ENCODE results near the gene ARSJ. TPM values are rescaled to one million over a fixed set of nuclear protein-coding genes. Genes with fewer than 3 reads are reported as not detected.

The ARSJ gene
- total and polyA plus RNA-seq, 2 of the 8 experiments (the other 6 are each of a cell fraction or from before 2014, with no cell fraction given) = 1.4 to 6.3 TPM

- H3K4me3 ChIP-seq (ENCODE audit: extremely low read depth in 1 of 4, insufficient read depth in 2 of 4, low read depth in 3 of 4, low read length in 4 of 4) = no peak overlapping the region
- FAIRE-seq = no peak
- H3K27me3 ChIP-seq (replicated peaks in 1 of 4; ENCODE audit: control insufficient read depth in 3 of 4, extremely low read depth in 1 of 4, insufficient read depth in 3 of 4, low read length in 3 of 4) = no peaks in the 10 kb centered on the region
- H3K79me1 ChIP-seq (ENCODE audit: low read depth, low read length) = no peaks in the 10 kb centered on the region
- no peak overlapping the region for H3K14ac ChIP-seq (ENCODE audit: insufficient read length)
- H3K27ac ChIP-seq (ENCODE audit: low read depth, low read length) = no peak overlapping the region
- H3K23me2 ChIP-seq (ENCODE audit: low read depth, low read length) = no peaks in the 10 kb centered on the region
- no peak for DNase-seq (ENCODE audit: low read depth in 1 of 2, low spot score in 2 of 2)
- H2BK15ac ChIP-seq (ENCODE audit: low read length) = no peak overlapping the region
- WGBS, 2 experiments (ENCODE audit: extremely low coverage in 1 of 2, insufficient coverage in 1 of 2, insufficient read length in 1 of 2, insufficient replicate concordance in 2 of 2, low coverage in 1 of 2, low lambda C conversion rate in 2 of 2, missing lambda C conversion rate in 1 of 2) = 88% methylated on average over 3 of the region's 3 CpGs; no CpG with 5 or more reads in 1 of the 2 experiments
- no peak overlapping the region for H3K56ac ChIP-seq (replicated peaks; ENCODE audit: insufficient read length, low read depth, low read length)
- H3K23ac ChIP-seq (ENCODE audit: insufficient read length) = no peak overlapping the region
- no peak overlapping the region for H4K91ac ChIP-seq (replicated peaks; ENCODE audit: insufficient read length, low read length)
- no peak overlapping the region for H3K4me2 ChIP-seq (ENCODE audit: insufficient read depth in 1 of 2, low read depth in 2 of 2, low read length in 2 of 2)
- no peaks in the 10 kb centered on the region; a peak in 1 of 7 replicates for H3K4me1 ChIP-seq (replicated peaks in 1 of 4; ENCODE audit: control insufficient read depth in 3 of 4, insufficient read depth in 4 of 4, low read length in 3 of 4)
- H3K9me3 ChIP-seq (ENCODE audit: insufficient read depth in 2 of 2, low read depth in 1 of 2, low read length in 1 of 2) = no peaks in the 10 kb centered on the region
- no peaks in the 10 kb centered on the region for H4K20me1 ChIP-seq (replicated peaks in 1 of 2; ENCODE audit: control insufficient read depth in 1 of 2, insufficient read depth in 2 of 2, low read length in 2 of 2)
- ChIA-PET POLR2A (ENCODE audit: partially characterized antibody) (no interaction called here), CTCF (ENCODE audit: partially characterized antibody) (interaction anchor here (0.6 kb wide), 1 partner anchor 103 kb away, joined by 3 read pairs; no protein-coding TSS in a partner anchor)
- no peak overlapping the region for H3K4ac ChIP-seq (replicated peaks; ENCODE audit: insufficient read length, low read depth, low read length)
- H2BK120ac ChIP-seq (replicated peaks; ENCODE audit: low read depth, low read length) = no peak overlapping the region
- H2AFZ ChIP-seq (ENCODE audit: low read length) = no peak overlapping the region
- no peak overlapping the region for H2BK5ac ChIP-seq (ENCODE audit: low read depth, low read length)
- TF ChIP-seq KDM5A (IDR thresholded peaks at IDR 0.05; ENCODE audit: low read length) = no peak
- no peaks in the 10 kb centered on the region for H3K79me2 ChIP-seq (ENCODE audit: control insufficient read depth in 1 of 2, insufficient read depth in 2 of 2, low read length in 2 of 2)
- no peak overlapping the region for H3K9ac ChIP-seq (replicated peaks in 1 of 4; ENCODE audit: extremely low read depth in 1 of 4, low read depth in 3 of 4, low read length in 3 of 4)
- no peak overlapping the region for H2BK12ac ChIP-seq (ENCODE audit: low read depth, low read length)
- no peak overlapping the region for H3K18ac ChIP-seq (ENCODE audit: extremely low read depth, low read length)
- no peak overlapping the region for H2BK20ac ChIP-seq (ENCODE audit: low read length)
- H2AK5ac ChIP-seq (ENCODE audit: low read depth, low read length) = no peak overlapping the region
- H3K36me3 ChIP-seq (ENCODE audit: control insufficient read depth in 2 of 4, insufficient read depth in 4 of 4, low read length in 3 of 4) = no peaks in the 10 kb centered on the region
- H4K8ac ChIP-seq (ENCODE audit: extremely low read depth, insufficient read depth, low read length) = no peak overlapping the region
- H4K5ac ChIP-seq (ENCODE audit: insufficient read length, low read depth, low read length) = no peak overlapping the region
Measured at GRCh38 chr4:113885291-113885690, 94.2 kb downstream of the ARSJ start.

Measured in H1 (cell line).